DOHH2 (cell line): ENCODE measurements around the gene PDGFC.

ENCODE experiments used
- CTCF ChIP-seq: fragments of 200-600 bp; sonication (generic); IDR thresholded peaks from one replicate; pipeline ENCODE4 v1.5.1; 2014; ENCODE audit warnings: antibody characterized with exemption, mild to moderate bottlenecking, low read depth, low read length; ENCODE audit not compliant: poor library complexity, severe bottlenecking
- EZH2phosphoT487 ChIP-seq: fragments of 200-600 bp; sonication (generic); IDR thresholded peaks from 2 replicates; pipeline ENCODE4 v1.6.1; 2017; ENCODE audit warnings: borderline replicate concordance, mild to moderate bottlenecking, antibody characterized with exemption, low read length, moderate library complexity, mixed read lengths

GRCh38 chr4:156782491-156782890, 189.1 kb downstream of the PDGFC start:
- TF ChIP-seq CTCF (no peak), EZH2phosphoT487 (no peak)
